GM19099 (cell line): ENCODE results near the gene RBM27.

Source experiments
- POLR2A ChIP-seq: IDR thresholded peaks from 3 replicates; pipeline ENCODE4 v1.6.1; 2011; ENCODE audit warnings: low read depth; ENCODE audit not compliant: insufficient read length; ENCODE audit errors: extremely low read depth

Gene RBM27

DNA sequence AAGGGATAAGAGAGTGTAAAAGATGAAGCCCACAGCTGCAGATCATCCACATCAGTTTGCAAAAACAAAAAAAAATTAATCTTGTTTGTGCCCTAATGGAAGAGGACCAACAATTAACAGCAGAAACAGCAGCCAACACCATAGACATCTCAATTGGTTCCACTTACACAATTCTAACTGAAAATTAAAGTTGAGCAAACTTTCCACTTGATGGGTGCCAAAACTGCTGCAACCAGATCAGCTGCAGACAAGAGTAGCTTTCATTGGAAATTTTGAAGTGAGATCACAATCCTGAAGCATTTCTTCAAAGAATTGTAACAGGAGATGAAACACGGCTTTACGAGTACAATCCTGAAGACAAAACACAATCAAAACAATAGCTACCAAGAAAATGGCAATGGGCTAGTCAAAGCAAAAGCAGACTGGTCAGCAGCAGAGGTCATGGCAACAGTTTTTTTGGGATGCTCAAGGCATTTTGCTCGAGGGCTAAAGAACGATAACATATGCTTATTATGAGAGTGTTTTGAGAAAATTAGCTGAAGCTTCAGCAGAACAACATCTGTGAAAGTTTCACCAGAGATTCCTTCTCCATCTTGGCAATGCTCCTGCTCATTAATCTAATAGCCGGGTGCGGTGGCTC is 4.1 kb upstream of the RBM27 start:
- TF ChIP-seq POLR2A: no peak

DNA sequence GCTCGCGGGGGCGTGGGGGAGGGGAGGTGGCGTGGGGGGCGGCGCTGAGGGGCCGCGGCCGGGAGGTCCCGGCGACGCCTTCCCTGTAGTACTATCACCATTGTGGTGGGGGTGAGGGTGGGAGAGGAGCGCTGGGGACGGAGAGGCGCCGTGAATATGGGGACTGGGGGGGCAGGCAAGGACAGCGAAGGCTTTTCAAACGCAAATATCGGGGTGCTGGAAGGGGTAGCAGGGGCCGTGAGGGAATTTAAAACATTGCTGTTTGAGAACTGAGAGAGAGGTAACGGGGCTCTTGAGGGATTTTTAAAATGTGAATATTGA is 427 bp downstream of the RBM27 start:
- no peak for TF ChIP-seq POLR2A

DNA sequence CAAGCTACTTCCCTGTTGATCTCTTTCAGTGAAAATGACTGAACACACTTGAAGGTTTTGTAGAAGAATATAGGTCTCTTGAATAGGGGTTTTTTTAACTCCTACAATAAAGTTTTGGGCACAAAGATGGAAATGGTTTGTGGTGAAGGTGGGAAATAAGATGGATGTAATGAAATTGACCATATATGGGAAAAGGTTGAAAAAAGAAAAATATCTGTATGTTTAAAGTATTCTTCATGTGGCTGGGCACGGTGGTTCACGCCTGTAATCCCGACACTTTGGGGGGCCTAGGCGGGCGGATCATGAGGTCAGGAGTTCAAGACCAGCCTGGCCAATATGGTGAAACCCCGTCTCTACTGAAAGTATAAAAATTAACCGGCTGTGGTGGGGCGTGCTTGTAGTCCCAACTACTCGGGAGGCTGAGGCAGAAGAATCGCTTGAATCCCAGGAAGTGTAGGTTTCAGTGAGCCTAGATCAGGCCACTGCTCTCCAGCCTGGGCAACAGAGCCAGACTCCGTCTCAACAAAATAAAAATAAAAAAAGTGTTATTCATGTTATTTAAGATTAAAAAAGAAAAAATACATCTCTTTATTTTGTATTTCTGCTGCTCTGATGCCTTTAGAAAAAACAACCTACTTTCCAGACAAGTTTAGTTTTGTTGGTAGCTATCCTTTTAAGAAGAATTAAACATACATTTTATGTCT is 2.2 kb downstream of the RBM27 start:
- no peak for TF ChIP-seq POLR2A

GRCh38 chr5:146206257-146206656 is 2.9 kb downstream of the RBM27 start:
- no peak for TF ChIP-seq POLR2A

DNA sequence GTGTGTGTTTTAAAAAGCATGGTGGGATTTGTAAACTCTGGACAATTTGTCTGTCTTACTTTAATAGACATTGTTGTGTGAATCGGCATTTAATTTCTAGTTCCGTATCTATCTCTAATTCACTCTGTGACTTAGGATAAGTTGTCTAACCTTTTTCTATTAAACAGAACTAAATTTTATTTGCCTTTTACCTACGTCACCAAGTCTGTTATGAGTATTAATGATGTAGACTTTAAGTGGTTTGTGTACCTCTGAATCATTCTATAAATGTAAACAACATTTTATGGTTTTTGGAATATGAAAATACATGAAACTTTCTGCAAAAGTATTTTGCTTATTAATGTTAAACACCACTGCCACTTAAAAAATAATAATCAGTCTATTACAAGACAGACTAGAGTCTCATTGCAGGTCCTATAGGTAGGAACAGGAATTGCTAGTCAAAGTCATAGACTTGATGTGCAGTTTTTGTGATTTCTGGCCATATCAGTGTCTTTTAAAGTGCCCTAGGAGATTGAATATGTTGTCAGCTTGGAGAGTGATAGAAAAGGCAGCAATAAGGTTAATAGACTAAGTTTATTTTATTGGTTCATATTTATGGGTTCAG is 5.6 kb downstream of the RBM27 start:
- no peak for TF ChIP-seq POLR2A

GRCh38 chr5:146209714-146210113 is 6.3 kb downstream of the RBM27 start:
- TF ChIP-seq POLR2A: no peak

- no peak for TF ChIP-seq POLR2A
These were observed 9.9 kb downstream of the RBM27 start for GRCh38 chr5:146213210-146213826.

- no peak for TF ChIP-seq POLR2A
These were observed 14.8 kb downstream of the RBM27 start for GRCh38 chr5:146218168-146218567.

DNA sequence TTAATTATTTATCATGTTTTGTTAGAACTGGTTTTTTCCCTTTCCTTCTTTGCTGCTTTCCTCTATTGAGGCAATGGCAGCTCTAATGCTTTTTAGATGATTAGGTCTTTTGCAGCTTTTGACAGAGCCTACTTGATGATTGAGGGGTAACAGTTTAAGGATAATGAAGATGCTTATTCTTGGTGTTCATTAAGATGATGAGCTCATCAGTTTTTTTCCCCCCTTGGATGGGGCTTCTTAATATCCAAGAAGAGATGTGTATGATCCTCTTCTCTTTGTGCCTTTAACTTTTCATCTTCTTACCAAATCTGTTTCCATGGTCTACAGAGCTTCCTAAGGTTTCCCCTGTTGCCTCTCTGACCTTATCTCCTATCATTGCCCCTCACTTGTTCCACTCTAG is 15.8 kb downstream of the RBM27 start:
- no peak for TF ChIP-seq POLR2A

GRCh38 chr5:146221234-146221633 is 17.8 kb downstream of the RBM27 start:
- TF ChIP-seq POLR2A: no peak

GRCh38 chr5:146222005-146222404 is 18.6 kb downstream of the RBM27 start:
- no peak for TF ChIP-seq POLR2A

DNA sequence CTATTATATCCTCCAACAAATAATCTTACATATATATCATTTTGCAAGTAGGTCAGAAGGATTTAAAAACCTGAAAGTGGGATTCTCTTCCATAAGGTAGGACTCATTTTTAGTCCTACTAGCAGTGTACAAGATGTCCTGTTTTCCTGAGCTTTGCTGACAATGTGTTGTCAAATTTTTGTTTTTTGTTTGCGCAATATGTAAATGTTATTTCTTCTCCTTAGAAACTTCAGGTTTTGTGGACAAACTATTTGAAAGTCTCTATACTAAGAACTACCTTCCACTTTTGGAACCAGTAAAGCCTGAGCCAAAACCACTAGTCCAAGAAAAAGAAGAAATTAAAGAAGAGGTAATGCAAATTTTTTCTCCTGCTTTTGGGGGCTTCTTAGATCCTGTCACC is 19.8 kb downstream of the RBM27 start:
- no peak for TF ChIP-seq POLR2A

- no peak for TF ChIP-seq POLR2A
These were observed 25.8 kb downstream of the RBM27 start for GRCh38 chr5:146229222-146229621.

- TF ChIP-seq POLR2A: no peak
These were observed 28.8 kb downstream of the RBM27 start for GRCh38 chr5:146232223-146232622.

- no peak for TF ChIP-seq POLR2A
These were observed 30.0 kb downstream of the RBM27 start for GRCh38 chr5:146233441-146233840.

DNA sequence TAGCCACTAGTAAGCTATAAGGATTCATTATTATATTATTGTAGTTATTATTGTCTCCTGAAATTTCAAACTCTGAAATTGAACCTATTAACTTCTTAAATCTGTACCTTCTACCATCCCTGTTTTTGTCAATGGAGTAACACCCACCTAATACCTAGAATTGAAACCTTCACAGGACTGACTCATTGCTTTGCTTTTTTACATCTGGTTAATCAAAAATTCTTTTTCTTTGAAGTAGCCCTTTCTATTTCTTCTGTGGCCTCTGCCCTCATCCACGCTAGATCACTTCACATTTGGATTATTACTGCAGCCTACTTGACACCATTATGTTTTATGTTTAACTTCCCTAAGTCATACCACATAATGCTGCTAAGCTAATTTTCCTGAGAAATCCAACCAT is 35.6 kb downstream of the RBM27 start:
- TF ChIP-seq POLR2A: no peak

DNA sequence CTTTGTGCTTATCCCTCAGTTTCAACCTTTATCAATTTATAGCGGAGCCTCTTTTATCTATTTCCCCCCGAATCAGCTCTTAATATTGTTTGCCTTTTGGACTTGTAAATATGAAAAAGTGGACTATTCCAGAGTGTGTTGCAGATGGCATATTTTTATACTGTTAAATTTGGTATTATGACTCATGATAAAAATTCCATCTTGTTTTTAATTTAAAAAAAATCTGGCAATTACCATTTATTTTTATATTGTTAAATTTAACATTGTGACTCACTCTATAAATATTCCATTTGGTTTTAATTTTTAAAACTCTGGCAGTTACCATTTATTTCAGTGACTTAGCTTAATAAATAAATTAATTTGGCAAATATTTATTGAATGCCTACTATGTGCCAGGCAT is 37.5 kb downstream of the RBM27 start:
- TF ChIP-seq POLR2A: no peak

- no peak for TF ChIP-seq POLR2A
These were observed 39.8 kb downstream of the RBM27 start for GRCh38 chr5:146243247-146243646.
